LNCAP (cell line): ENCODE results near the gene LSM10.

Experiments
- CTCF ChIP-seq: fragments of 450-650 bp; IDR thresholded peaks from 2 replicates; pipeline ENCODE4 v1.5.1; 2017; ENCODE audit warnings: mild to moderate bottlenecking

The LSM10 gene

GRCh38 chr1:36367798-36368197, 29.9 kb downstream of the LSM10 start:
- no peak for TF ChIP-seq CTCF

GRCh38 chr1:36367066-36367465, 30.6 kb downstream of the LSM10 start:
- TF ChIP-seq CTCF: no peak

DNA sequence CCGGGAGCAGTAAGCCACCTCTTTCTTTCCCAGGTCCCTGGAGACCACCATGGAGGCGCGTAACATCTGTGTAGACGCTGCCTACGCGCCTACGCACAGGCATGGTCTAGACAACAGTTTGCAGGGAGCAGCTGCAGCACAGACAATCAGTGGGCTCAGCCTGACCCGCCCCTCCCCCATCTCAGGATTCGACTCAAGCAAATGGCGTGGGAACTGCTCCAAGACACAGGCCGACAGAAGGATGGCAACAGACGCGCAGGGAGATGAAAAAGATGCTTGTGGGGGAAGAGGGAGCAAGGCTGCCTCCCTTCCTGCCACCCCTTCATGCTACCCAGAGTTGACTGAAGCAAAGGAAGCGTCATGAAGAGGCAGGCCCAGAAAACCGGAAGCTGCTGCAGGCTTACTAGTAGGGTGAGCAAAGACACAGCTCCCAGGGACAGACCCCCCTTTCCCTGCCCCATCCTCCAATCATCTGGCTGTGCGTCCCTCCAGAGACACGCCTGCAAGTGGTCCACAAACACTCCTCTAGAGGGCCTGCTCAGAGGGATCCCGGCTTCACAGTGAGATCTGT, 31.5 kb downstream of the LSM10 start:
- no peak for TF ChIP-seq CTCF

DNA sequence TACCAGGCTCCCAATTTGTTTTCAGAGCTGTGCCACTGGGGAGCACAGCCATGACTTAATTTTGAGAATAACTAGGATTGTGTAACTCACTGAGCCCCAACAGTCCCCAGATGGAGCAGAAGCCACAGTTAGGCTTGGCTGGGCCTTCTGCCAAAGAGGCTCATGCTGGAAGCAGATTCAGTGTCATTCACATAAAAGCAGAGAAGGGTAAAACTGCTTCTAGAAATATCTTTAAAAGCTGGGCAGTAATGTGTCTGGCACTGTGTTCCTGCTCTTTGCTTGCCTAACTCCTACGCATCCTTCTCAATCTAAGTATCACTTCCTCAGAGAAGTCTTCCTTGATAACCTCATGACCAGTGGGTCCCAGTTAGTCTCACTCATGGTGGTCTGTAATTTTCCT, 32.3 kb downstream of the LSM10 start:
- no peak for TF ChIP-seq CTCF

DNA sequence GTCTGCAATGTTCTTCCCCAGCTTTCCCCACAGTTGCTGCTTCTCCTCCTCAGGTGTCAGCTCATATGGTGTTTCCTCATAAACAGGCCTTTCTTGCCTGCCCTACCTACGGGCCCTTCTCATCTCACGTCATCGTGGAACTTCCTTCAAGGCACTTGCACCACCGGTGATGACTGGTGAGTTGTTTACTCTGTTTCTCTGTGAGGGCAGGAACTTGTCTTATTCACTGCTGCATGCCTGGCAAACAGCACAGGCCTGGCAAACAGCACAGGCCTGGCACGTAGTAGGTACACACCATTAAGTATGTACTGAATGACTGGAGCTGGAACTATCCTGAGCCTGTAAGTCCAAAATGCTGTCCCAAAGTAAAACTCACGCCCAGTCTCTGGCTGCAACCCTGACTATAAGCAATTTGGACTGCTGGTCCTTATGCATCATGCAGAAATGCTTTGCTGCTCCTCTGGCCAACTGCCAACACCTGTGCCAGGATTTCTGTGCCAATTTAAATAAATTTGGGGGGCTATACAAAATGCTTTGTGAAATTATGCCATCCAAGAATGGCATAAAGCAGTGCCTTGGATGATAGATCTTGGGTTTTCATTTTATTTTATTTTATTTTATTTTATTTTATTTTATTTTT, 37.7 kb downstream of the LSM10 start:
- no peak for TF ChIP-seq CTCF

DNA sequence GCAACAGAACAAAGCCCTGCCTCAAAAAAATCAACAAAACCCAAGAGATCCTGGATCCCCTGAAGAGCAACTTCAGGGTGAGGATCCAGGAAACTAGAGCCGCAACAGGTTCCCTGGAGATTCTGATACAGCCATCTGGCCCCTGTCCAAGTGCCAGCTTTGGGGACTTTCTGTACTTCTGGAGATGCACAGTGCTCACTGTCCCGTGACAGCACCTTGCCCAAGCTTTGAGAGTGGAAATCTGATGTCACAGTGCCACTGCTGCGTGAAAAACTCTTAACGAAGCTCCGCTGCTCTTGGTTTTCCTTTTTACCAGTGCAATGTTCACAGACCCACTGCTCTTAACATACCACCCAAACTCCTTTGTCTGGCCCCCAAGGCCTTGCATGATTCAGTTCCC, 38.3 kb downstream of the LSM10 start:
- no peak for TF ChIP-seq CTCF

DNA sequence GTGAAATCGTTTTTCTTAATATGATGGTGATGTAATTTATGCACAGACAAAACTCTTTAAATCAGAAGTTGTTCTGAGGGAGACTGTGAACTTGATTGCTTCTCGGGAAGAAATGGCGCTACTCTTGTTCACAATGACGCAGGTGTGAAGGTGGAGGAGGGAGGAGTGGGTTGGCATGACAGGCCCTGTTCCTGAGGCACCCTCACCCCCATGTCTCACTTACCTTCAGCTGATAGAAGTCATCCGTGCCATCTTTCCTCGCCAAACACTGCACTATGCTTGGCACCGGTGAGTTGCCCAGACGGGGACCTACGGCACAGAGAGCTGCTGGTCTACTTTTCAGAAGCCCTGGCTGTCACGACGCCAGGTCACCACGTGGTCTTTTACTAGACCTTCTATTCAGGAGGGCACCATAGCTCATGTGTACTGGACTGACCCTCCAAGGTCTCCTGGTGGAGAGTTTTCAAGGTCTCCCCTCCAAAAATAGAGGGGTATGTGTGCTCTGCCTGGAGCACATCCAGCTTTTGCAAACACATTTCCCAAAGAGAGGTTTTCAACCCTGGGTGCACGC, 39.1 kb downstream of the LSM10 start:
- no peak for TF ChIP-seq CTCF
